ENCODE results near the gene NKX3-2. TPM values are rescaled to one million over a fixed set of nuclear protein-coding genes. Genes with fewer than 3 reads are reported as not detected.

Gene NKX3-2
- total RNA-seq, 2 experiments from 2014 or later, result not detected

DNA sequence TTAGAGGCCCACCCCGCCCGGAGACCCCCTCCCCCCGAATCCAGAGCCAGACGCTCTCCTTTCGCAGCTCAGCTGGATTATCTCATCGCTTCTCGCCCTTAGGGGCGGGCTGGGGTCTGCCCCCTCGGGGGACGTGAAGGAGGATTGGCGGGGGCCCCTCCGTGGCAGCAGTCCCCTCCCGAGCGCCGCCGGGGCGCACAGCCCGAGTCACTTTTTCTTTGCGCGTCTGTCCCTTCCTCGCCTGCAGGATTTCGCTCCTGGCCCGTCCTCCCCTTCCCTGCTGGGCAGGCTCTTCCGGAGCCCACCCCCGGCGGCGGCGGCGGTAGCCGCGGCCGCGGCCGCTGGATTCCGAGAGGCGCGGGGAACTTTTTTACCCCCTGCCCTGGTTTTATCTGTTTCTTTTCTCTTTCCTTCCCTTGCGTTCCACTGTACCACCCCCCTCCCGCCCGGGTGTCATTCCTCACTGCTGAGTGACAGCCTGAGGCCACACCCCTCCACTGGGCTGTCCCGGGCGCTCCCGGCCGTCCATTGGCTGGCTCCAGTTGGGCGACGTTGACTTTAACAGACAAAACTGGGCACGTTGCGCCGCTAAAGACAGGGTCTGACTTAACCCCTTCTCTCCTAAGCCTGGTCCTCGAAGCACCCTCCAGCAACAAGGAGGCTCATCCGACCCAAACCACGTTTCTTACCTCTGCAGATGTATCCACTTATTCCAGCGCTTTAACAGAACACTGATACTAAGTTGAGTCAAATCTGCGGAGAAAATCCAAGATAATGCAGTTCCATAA is 492 bp upstream of the NKX3-2 start:
- ChIA-PET CTCF (no interaction called here), POLR2A (no interaction called here)
- H3K27me3 Mint-ChIP-seq, result peaks cover 66% of the 10 kb centered on the region
- peak; percentile 75 for ATAC-seq
- H3K4me1 Mint-ChIP-seq, result peaks cover 50% of the 10 kb centered on the region
- intact Hi-C loops (cut with DNase I, micrococcal nuclease), result loop anchor here (1.0 to 2.0 kb wide), 3 partner anchors 7 to 60 kb away; partner anchors contain the start of gene RAB28 (in 1 of the 2)
- H3K36me3 Mint-ChIP-seq (ENCODE audit: low read depth), result no peaks in the 10 kb centered on the region
- DNase-seq, result peak; percentile 81
- no peaks in the 10 kb centered on the region for H3K9me3 Mint-ChIP-seq (ENCODE audit: low read depth)
- peak overlapping the region; percentile 72 for H3K4me3 Mint-ChIP-seq
- H3K27ac Mint-ChIP-seq, result no peak overlapping the region

GRCh38 chr4:13543032-13543838 is 1.1 kb downstream of the NKX3-2 start:
- intact Hi-C loops (cut with DNase I, micrococcal nuclease), result no loop called here
- H3K9me3 Mint-ChIP-seq (ENCODE audit: low read depth), result peaks cover 3% of the 10 kb centered on the region
- no peak overlapping the region for H3K27ac Mint-ChIP-seq
- peaks cover 52% of the 10 kb centered on the region for H3K4me1 Mint-ChIP-seq
- peaks cover 2% of the 10 kb centered on the region for H3K36me3 Mint-ChIP-seq (ENCODE audit: low read depth)
- no peak for ATAC-seq
- peaks cover 68% of the 10 kb centered on the region for H3K27me3 Mint-ChIP-seq
- POLR2A ChIA-PET, result no interaction called here
- DNase-seq, result peak; percentile 18
- H3K4me3 Mint-ChIP-seq, result peak overlapping the region; percentile 23
- CTCF ChIA-PET, result interaction anchor here (0.5 to 1.2 kb wide), 6 partner anchors 9 to 33 kb away, joined by 3 to 4 read pairs (median 3); no protein-coding TSS in a partner anchor

DNA sequence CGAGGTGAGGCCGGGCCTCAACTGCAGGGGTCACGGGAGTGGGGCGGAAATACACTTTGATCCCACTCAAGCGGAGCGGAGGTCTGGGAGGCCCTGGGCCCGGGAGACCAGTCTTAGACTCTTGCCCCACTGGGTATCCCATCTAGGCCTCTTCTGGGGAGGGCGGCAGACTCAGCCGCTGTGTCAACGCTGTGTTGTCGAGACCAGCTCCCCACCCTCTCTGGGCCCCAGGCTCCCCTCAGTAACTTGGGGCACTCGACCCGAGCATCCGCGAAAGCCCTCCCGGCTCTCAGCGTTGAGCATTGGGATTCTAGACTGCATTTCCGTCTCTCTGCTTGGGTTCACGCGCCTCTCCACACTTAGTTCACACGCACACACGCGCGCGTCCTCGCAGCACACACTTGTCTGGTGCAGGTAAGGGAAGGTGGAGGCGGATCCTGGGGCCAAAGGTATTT is 1.7 kb downstream of the NKX3-2 start:
- Mint-ChIP-seq H3K36me3 (ENCODE audit: low read depth) (peaks cover 2% of the 10 kb centered on the region), H3K27me3 (peaks cover 73% of the 10 kb centered on the region), H3K4me3 (no peak overlapping the region), H3K9me3 (ENCODE audit: low read depth) (peaks cover 3% of the 10 kb centered on the region), H3K27ac (no peak overlapping the region), H3K4me1 (peaks cover 55% of the 10 kb centered on the region)
- ChIA-PET CTCF (interaction anchor here (0.7 to 1.3 kb wide), 7 partner anchors 12 to 802 kb away, joined by 3 to 6 read pairs (median 4); no protein-coding TSS in a partner anchor), POLR2A (no interaction called here)
- peak; percentile 20 for DNase-seq
- intact Hi-C loops (cut with DNase I, micrococcal nuclease), result no loop called here
- ATAC-seq, result no peak

- intact Hi-C loops (cut with DNase I, micrococcal nuclease), result no loop called here
- no peak overlapping the region for H3K27ac Mint-ChIP-seq
- ChIA-PET CTCF (interaction anchor here (0.7 to 1.3 kb wide), 8 partner anchors 9 to 901 kb away, joined by 3 to 6 read pairs (median 4); no protein-coding TSS in a partner anchor), POLR2A (interaction anchor here (0.6 kb wide), 1 partner anchor 140 kb away, joined by 3 read pairs; no protein-coding TSS in a partner anchor)
- peaks cover 54% of the 10 kb centered on the region for H3K4me1 Mint-ChIP-seq
- H3K36me3 Mint-ChIP-seq (ENCODE audit: low read depth), result peaks cover 2% of the 10 kb centered on the region
- H3K27me3 Mint-ChIP-seq, result peaks cover 77% of the 10 kb centered on the region
- ATAC-seq (no peak), DNase-seq (peak; percentile 63)
- H3K4me3 Mint-ChIP-seq, result peak overlapping the region; percentile 23
- peaks cover 6% of the 10 kb centered on the region for H3K9me3 Mint-ChIP-seq (ENCODE audit: low read depth)
Measured at GRCh38 chr4:13541720-13542576, 2.4 kb downstream of the NKX3-2 start.

DNA sequence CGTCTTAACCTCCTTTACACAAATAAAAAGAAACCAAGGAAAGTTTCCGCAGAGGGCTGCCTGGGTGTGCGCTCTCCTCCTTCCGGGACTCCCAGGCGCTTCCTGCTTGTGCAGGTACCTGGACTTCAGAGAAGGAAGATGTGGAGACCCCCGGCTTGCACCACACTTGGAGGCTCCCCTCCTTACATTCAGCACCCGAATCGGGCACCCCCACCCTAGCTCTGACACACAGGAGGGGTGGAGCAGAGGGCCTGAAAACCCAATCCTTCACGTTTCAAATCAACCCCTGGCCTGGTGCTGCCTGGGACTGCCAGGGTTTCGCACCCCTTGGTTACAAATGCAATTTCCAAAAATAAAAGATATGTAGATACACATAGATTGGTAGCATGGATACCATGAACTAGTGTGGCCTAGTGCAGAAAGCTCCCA is 3.1 kb downstream of the NKX3-2 start:
- DNase-seq, result no peak
- no peak overlapping the region for H3K4me3 Mint-ChIP-seq

DNA sequence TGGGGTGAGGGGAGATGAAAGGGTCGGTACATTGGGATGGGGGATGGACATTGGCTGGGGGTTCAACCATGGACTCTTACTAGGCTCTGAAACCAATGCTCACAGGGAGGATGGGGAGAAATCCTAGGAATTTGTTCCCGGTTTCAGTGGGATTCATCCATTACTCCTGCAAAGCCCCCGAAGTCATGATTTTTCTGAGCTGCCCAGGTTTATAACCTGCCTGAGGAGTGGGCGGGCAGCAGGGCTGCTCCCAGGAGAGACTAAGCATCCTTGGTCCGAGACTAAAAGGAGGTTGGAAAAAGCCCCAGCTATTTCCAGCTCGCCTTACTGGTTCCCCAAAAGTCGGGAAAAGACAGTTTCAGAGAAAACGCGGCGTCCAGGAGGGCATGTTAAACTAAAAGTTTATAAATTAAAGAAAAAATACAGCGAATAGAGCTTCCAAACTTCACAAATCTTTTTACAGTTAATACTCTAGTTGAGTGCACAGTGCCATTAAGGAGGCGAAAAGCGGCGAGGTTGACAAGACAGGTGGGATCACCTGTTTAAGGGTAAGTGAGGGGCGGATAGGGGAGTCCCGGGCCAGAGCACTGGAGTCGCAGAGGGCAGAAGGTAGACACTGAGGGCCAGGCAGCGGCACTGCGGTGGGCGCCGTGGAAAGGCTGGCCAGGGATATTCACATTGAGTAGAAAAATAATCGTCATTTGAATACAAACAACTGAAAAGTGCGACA is 3.7 kb downstream of the NKX3-2 start:
- POLR2A ChIA-PET, result no interaction called here
- ATAC-seq, result no peak
- Mint-ChIP-seq H3K9me3 (ENCODE audit: low read depth) (peaks cover 10% of the 10 kb centered on the region), H3K4me3 (no peak overlapping the region), H3K4me1 (peaks cover 46% of the 10 kb centered on the region), H3K36me3 (ENCODE audit: low read depth) (peaks cover 2% of the 10 kb centered on the region), H3K27ac (no peak overlapping the region), H3K27me3 (peaks cover 79% of the 10 kb centered on the region)
- intact Hi-C loops (cut with DNase I, micrococcal nuclease), result no loop called here
- CTCF ChIA-PET, result interaction anchor here (0.5 to 1.3 kb wide), 5 partner anchors 8 to 900 kb away, joined by 3 to 4 read pairs (median 3); no protein-coding TSS in a partner anchor
- no peak for DNase-seq

More for the DNA sequence above, 3.1 kb downstream of the NKX3-2 start:
- ChIA-PET CTCF (interaction anchor here (0.5 to 1.3 kb wide), 6 partner anchors 13 to 900 kb away, joined by 3 to 6 read pairs (median 3); no protein-coding TSS in a partner anchor), POLR2A (no interaction called here)
- H3K4me1 Mint-ChIP-seq, result peaks cover 48% of the 10 kb centered on the region
- intact Hi-C loops (cut with DNase I, micrococcal nuclease), result no loop called here
- no peak overlapping the region for H3K27ac Mint-ChIP-seq
- H3K36me3 Mint-ChIP-seq (ENCODE audit: low read depth), result peaks cover 2% of the 10 kb centered on the region
- ATAC-seq, result no peak
- H3K27me3 Mint-ChIP-seq, result peaks cover 77% of the 10 kb centered on the region
- H3K9me3 Mint-ChIP-seq (ENCODE audit: low read depth), result peaks cover 10% of the 10 kb centered on the region

DNA sequence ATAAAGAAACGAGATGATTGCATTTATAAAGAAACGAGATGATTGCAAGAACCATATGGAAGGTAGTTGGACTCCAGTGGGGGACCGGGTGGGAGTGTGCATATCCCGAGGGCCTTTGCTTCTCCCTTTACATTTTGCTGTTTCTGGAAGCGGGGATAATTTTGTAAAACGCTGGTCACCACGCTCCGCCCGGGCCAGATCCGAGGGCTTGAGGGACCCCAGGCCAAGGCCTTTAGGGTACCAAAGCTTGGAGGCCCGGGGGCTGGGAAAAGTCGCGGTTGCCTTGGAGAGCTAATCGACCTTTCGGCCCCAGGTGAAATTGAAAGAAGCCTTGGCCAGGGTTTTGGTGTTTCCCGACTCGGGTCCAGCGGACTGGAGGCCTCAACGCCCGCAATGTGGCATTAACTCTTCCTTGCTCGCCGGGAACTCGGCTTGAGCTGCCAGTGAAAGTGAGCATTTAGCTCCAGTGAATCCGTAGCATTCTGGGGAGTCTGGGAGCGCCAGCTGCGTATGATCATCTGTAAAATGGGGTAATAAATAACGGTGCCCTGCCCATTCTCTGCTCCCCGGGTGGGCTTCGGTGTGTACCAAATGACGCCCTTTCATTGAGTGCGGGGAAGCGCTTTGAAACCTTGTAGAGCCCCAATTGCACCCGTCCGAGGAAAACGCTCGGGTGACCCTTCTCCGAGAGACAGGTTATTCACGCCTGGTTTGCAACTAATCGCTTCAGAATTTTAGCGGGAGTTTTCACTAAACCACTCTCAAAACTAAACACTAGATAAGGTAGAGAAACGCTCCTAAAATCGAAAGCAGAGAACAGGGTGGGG is 4.5 kb downstream of the NKX3-2 start:
- intact Hi-C loops (cut with DNase I, micrococcal nuclease), result loop anchor here in 1 of 2 experiments (1.0 kb wide), 1 partner anchor 11 kb away; no protein-coding TSS in a partner anchor
- peaks cover 2% of the 10 kb centered on the region for H3K36me3 Mint-ChIP-seq (ENCODE audit: low read depth)
- peaks cover 39% of the 10 kb centered on the region for H3K4me1 Mint-ChIP-seq

GRCh38 chr4:13539047-13539618 is 5.2 kb downstream of the NKX3-2 start:
- H3K27me3 Mint-ChIP-seq, result peaks cover 82% of the 10 kb centered on the region
- no peak overlapping the region for H3K4me3 Mint-ChIP-seq
- intact Hi-C loops (cut with DNase I, micrococcal nuclease), result loop anchor here in 1 of 2 experiments (1.0 kb wide), 1 partner anchor 10 kb away; no protein-coding TSS in a partner anchor
- ChIA-PET CTCF (no interaction called here), POLR2A (no interaction called here)
- no peak overlapping the region for H3K27ac Mint-ChIP-seq
- H3K36me3 Mint-ChIP-seq (ENCODE audit: low read depth), result peaks cover 2% of the 10 kb centered on the region
- ATAC-seq (no peak), DNase-seq (no peak)
- peaks cover 10% of the 10 kb centered on the region for H3K9me3 Mint-ChIP-seq (ENCODE audit: low read depth)
- H3K4me1 Mint-ChIP-seq, result peaks cover 41% of the 10 kb centered on the region

More for the DNA sequence above, 4.5 kb downstream of the NKX3-2 start:
- ChIA-PET POLR2A (no interaction called here), CTCF (interaction anchor here (0.8 to 1.3 kb wide), 2 partner anchors 9 to 811 kb away, joined by 3 to 4 read pairs; no protein-coding TSS in a partner anchor)
- H3K27me3 Mint-ChIP-seq, result peaks cover 78% of the 10 kb centered on the region
- no peak overlapping the region for H3K27ac Mint-ChIP-seq
- peaks cover 10% of the 10 kb centered on the region for H3K9me3 Mint-ChIP-seq (ENCODE audit: low read depth)
- no peak for DNase-seq
- no peak for ATAC-seq
- H3K4me3 Mint-ChIP-seq, result no peak overlapping the region

DNA sequence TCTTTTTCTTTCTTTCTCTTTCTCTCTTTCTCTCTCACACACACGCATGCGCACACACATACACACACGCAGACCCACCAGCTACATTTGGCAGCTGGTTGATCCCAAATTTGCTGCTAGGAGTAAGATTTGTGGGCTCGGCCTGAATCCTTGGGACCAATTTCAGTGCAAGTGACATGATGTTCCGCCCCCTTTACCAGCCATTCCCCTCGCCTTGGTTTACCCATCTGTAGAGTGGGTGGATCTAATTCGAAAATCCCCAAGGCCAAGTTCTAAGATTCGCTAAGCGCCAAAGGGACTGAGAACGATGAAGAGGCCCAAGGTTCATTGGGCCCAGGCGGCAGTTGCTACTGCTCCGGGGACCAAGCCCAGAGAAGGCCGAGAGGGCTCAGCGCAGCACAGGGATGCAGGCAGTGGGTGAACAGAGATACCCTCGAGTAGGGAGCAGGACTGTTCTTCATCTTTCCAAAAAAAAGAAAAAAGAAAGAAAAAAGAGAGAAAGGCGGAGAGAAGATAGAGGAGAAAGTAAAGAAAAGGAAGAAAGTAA is 5.8 kb downstream of the NKX3-2 start:
- intact Hi-C loops (cut with DNase I, micrococcal nuclease), result no loop called here
- Mint-ChIP-seq H3K36me3 (ENCODE audit: low read depth) (peaks cover 2% of the 10 kb centered on the region), H3K9me3 (ENCODE audit: low read depth) (peaks cover 10% of the 10 kb centered on the region), H3K27ac (no peak overlapping the region), H3K4me1 (peaks cover 42% of the 10 kb centered on the region), H3K4me3 (peak overlapping the region; percentile 35), H3K27me3 (peaks cover 86% of the 10 kb centered on the region)
- DNase-seq (no peak), ATAC-seq (no peak)
- CTCF ChIA-PET, result no interaction called here
- POLR2A ChIA-PET, result no interaction called here

Data from activated CD4-positive, alpha-beta T cell treated with anti-CD3 and anti-CD28 coated beads for 36 hours (primary cell).